ENCODE data around the gene PA2G4. TPM values are rescaled to one million over a fixed set of nuclear protein-coding genes. Genes with fewer than 3 reads are reported as not detected.
A peak's percentile ranks its signal among the peaks of the same experiment; 100 is the strongest.
"Not testable (repeated sequence)": the region's sequence is repeated elsewhere in the genome, so short reads cannot be mapped to it uniquely, and the experiment has no call there.

Gene PA2G4
- total RNA-seq: 356 and 364 TPM in 2 replicates

GRCh38 chr12:56104109-56104814 lies at the start of gene PA2G4:
Gene PA2G4 (plus strand): TSS chr12:56104559. CDS start chr12:56104738, 179 bp downstream.
- H3K4me3 Mint-ChIP-seq (ENCODE audit: low read depth): peak within 1 kb of the TSS; percentile 92
- H3K27me3 Mint-ChIP-seq (ENCODE audit: low read depth): no peaks in the 10 kb centered on the region
- intact Hi-C loops (cut with micrococcal nuclease): loop anchor here (1.0 to 5.0 kb wide), 11 partner anchors 12 to 343 kb away; partner anchors contain the start of genes DNAJC14, PYM1, RPL41 and RPS26
- H3K9me3 Mint-ChIP-seq: no peaks in the 10 kb centered on the region
- DNase-seq (ENCODE audit: low spot score): peak; percentile 99
- H3K36me3 Mint-ChIP-seq (ENCODE audit: low read depth): peaks cover 50% of the 10 kb centered on the region
- H3K4me1 Mint-ChIP-seq (ENCODE audit: low read depth): peaks cover 51% of the 10 kb centered on the region
- H3K27ac Mint-ChIP-seq: peak within 1 kb of the TSS; percentile 95

GRCh38 chr12:56059964-56060363 lies 44.4 kb upstream of the PA2G4 start:
- H3K27ac Mint-ChIP-seq; H3K27me3 Mint-ChIP-seq (ENCODE audit: low read depth); H3K36me3 Mint-ChIP-seq (ENCODE audit: low read depth); H3K4me3 Mint-ChIP-seq (ENCODE audit: low read depth); H3K4me1 Mint-ChIP-seq (ENCODE audit: low read depth); H3K9me3 Mint-ChIP-seq; DNase-seq (ENCODE audit: low spot score); intact Hi-C loops (cut with micrococcal nuclease): not testable (repeated sequence)

GRCh38 chr12:56061982-56062381 lies 42.4 kb upstream of the PA2G4 start:
- no peaks in the 10 kb centered on the region for H3K36me3 Mint-ChIP-seq (ENCODE audit: low read depth)

GRCh38 chr12:56062996-56063395 lies 41.4 kb upstream of the PA2G4 start:
- Mint-ChIP-seq H3K27ac (no peak overlapping the region), H3K4me1 (ENCODE audit: low read depth) (peaks cover 2% of the 10 kb centered on the region), H3K36me3 (ENCODE audit: low read depth) (no peaks in the 10 kb centered on the region), H3K9me3 (no peaks in the 10 kb centered on the region), H3K27me3 (ENCODE audit: low read depth) (peaks cover 5% of the 10 kb centered on the region), H3K4me3 (ENCODE audit: low read depth) (no peak overlapping the region)
- no peak for DNase-seq (ENCODE audit: low spot score)
- intact Hi-C loops (cut with micrococcal nuclease): no loop called here

More at GRCh38 chr12:56061982-56062381, 42.4 kb upstream of the PA2G4 start:
- peaks cover 5% of the 10 kb centered on the region for H3K27me3 Mint-ChIP-seq (ENCODE audit: low read depth)
- intact Hi-C loops (cut with micrococcal nuclease): no loop called here
- H3K9me3 Mint-ChIP-seq: no peaks in the 10 kb centered on the region
- H3K4me1 Mint-ChIP-seq (ENCODE audit: low read depth): peaks cover 2% of the 10 kb centered on the region
- no peak for DNase-seq (ENCODE audit: low spot score)
- no peak overlapping the region for H3K4me3 Mint-ChIP-seq (ENCODE audit: low read depth)
- H3K27ac Mint-ChIP-seq: no peak overlapping the region

- DNase-seq (ENCODE audit: low spot score): no peak
- H3K36me3 Mint-ChIP-seq (ENCODE audit: low read depth): no peaks in the 10 kb centered on the region
- H3K9me3 Mint-ChIP-seq: no peaks in the 10 kb centered on the region
- H3K4me3 Mint-ChIP-seq (ENCODE audit: low read depth): no peak overlapping the region
- intact Hi-C loops (cut with micrococcal nuclease): no loop called here
- H3K4me1 Mint-ChIP-seq (ENCODE audit: low read depth): peaks cover 7% of the 10 kb centered on the region
- H3K27me3 Mint-ChIP-seq (ENCODE audit: low read depth): peaks cover 2% of the 10 kb centered on the region
- H3K27ac Mint-ChIP-seq: no peak overlapping the region
Observed at GRCh38 chr12:56071648-56072047, 32.7 kb upstream of the PA2G4 start.

GRCh38 chr12:56074396-56074795 lies 30.0 kb upstream of the PA2G4 start:
- Mint-ChIP-seq H3K27me3 (ENCODE audit: low read depth) (peaks cover 6% of the 10 kb centered on the region), H3K4me1 (ENCODE audit: low read depth) (peaks cover 7% of the 10 kb centered on the region), H3K27ac (no peak overlapping the region), H3K36me3 (ENCODE audit: low read depth) (no peaks in the 10 kb centered on the region), H3K4me3 (ENCODE audit: low read depth) (no peak overlapping the region), H3K9me3 (no peaks in the 10 kb centered on the region)
- intact Hi-C loops (cut with micrococcal nuclease): no loop called here
- DNase-seq (ENCODE audit: low spot score): no peak

GRCh38 chr12:56077966-56078365 lies 26.4 kb upstream of the PA2G4 start:
- H3K4me1 Mint-ChIP-seq (ENCODE audit: low read depth); H3K4me3 Mint-ChIP-seq (ENCODE audit: low read depth); H3K36me3 Mint-ChIP-seq (ENCODE audit: low read depth); H3K9me3 Mint-ChIP-seq; DNase-seq (ENCODE audit: low spot score); H3K27ac Mint-ChIP-seq: not testable (repeated sequence)
- intact Hi-C loops (cut with micrococcal nuclease): loop anchor here (2.0 kb wide), 1 partner anchor 31 kb away; no protein-coding TSS in a partner anchor
- peaks cover 24% of the 10 kb centered on the region for H3K27me3 Mint-ChIP-seq (ENCODE audit: low read depth)

GRCh38 chr12:56078427-56078826 lies 25.9 kb upstream of the PA2G4 start:
- Mint-ChIP-seq H3K27ac (no peak overlapping the region), H3K36me3 (ENCODE audit: low read depth) (no peaks in the 10 kb centered on the region), H3K27me3 (ENCODE audit: low read depth) (peaks cover 25% of the 10 kb centered on the region), H3K4me1 (ENCODE audit: low read depth) (peaks cover 2% of the 10 kb centered on the region), H3K4me3 (ENCODE audit: low read depth) (peak overlapping the region; percentile 68), H3K9me3 (no peaks in the 10 kb centered on the region)
- no peak for DNase-seq (ENCODE audit: low spot score)
- intact Hi-C loops (cut with micrococcal nuclease): loop anchor here (2.0 kb wide), 1 partner anchor 32 kb away; no protein-coding TSS in a partner anchor

GRCh38 chr12:56078931-56079722 lies 25.2 kb upstream of the PA2G4 start:
- intact Hi-C loops (cut with micrococcal nuclease): loop anchor here (1.0 to 2.0 kb wide), 2 partner anchors 25 to 32 kb away; partner anchors contain the start of gene PA2G4
- Mint-ChIP-seq H3K4me1 (ENCODE audit: low read depth) (peaks cover 2% of the 10 kb centered on the region), H3K27me3 (ENCODE audit: low read depth) (peaks cover 31% of the 10 kb centered on the region), H3K36me3 (ENCODE audit: low read depth) (no peaks in the 10 kb centered on the region), H3K4me3 (ENCODE audit: low read depth) (peak overlapping the region; percentile 68), H3K27ac (no peak overlapping the region), H3K9me3 (no peaks in the 10 kb centered on the region)
- peak; percentile 37 for DNase-seq (ENCODE audit: low spot score)

- Mint-ChIP-seq H3K9me3 (no peaks in the 10 kb centered on the region), H3K4me1 (ENCODE audit: low read depth) (peaks cover 2% of the 10 kb centered on the region), H3K4me3 (ENCODE audit: low read depth) (peak within 1 kb of the TSS; percentile 68), H3K36me3 (ENCODE audit: low read depth) (no peaks in the 10 kb centered on the region), H3K27ac (no peak within 1 kb of the TSS), H3K27me3 (ENCODE audit: low read depth) (peaks cover 32% of the 10 kb centered on the region)
- peak; percentile 55 for DNase-seq (ENCODE audit: low spot score)
- intact Hi-C loops (cut with micrococcal nuclease): loop anchor here (1.0 to 2.0 kb wide), 2 partner anchors 24 to 33 kb away; partner anchors contain the start of gene PA2G4
Observed at GRCh38 chr12:56079723-56080555, 24.4 kb upstream of the PA2G4 start, which contains the start of gene ERBB3. Gene ERBB3 (plus strand): TSS chr12:56080165. CDS start chr12:56080301, 136 bp downstream.

GRCh38 chr12:56080556-56081138 lies 23.7 kb upstream of the PA2G4 start:
- peak overlapping the region; percentile 68 for H3K4me3 Mint-ChIP-seq (ENCODE audit: low read depth)
- no peaks in the 10 kb centered on the region for H3K9me3 Mint-ChIP-seq
- no peak for DNase-seq (ENCODE audit: low spot score)
- peaks cover 34% of the 10 kb centered on the region for H3K27me3 Mint-ChIP-seq (ENCODE audit: low read depth)
- H3K36me3 Mint-ChIP-seq (ENCODE audit: low read depth): no peaks in the 10 kb centered on the region
- intact Hi-C loops (cut with micrococcal nuclease): no loop called here
- H3K4me1 Mint-ChIP-seq (ENCODE audit: low read depth): peaks cover 4% of the 10 kb centered on the region
- no peak overlapping the region for H3K27ac Mint-ChIP-seq
